AG04449 (cell line): ENCODE results near the gene TOB2.

Experiments used
- CTCF ChIA-PET: fragments of 350-600 bp; formaldehyde crosslinking; extraction: SDS; loops from one replicate; lab custom pipeline; 2021; ENCODE audit warnings: antibody characterized with exemption; lab: Yijun Ruan, JAX
- POLR2A ChIA-PET: fragments of 400-600, 350-600 bp; formaldehyde crosslinking; extraction: SDS; loops from one replicate; lab custom pipeline; 2020; ENCODE audit warnings: antibody characterized with exemption, inconsistent platforms; lab: Yijun Ruan, JAX
- DNase-seq: peaks from one replicate; pipeline ENCODE4 v3.0.0-alpha.2; 2010; ENCODE audit warnings: low read depth, low spot score
- H3K4me3 ChIP-seq: 2 replicates; pipeline ENCODE4 v1.5.1; 2011; ENCODE audit warnings: low read depth, mild to moderate bottlenecking, control low read depth, low read length
- CTCF ChIP-seq: IDR thresholded peaks from one replicate; pipeline ENCODE4 v1.5.1; 2011; ENCODE audit warnings: mild to moderate bottlenecking, moderate library complexity, low read length, control low read depth, inconsistent platforms; ENCODE audit not compliant: insufficient read depth; ENCODE audit errors: missing control alignments

The TOB2 gene

GRCh38 chr22:41398921-41399320, 47.7 kb downstream of the TOB2 start:
- ChIA-PET CTCF (interaction anchor here (1.1 kb wide), 1 partner anchor 136 kb away, joined by 3 read pairs; no protein-coding TSS in a partner anchor), POLR2A (no interaction called here)
- H3K4me3 ChIP-seq, result no peak overlapping the region
- no peak for DNase-seq
- no peak for TF ChIP-seq CTCF

- CTCF ChIA-PET, result interaction anchor here (1.2 kb wide), 1 partner anchor 8 kb away, joined by 3 read pairs; no protein-coding TSS in a partner anchor
- DNase-seq, result no peak
- no peak for TF ChIP-seq CTCF
- POLR2A ChIA-PET, result no interaction called here
- no peak overlapping the region for H3K4me3 ChIP-seq
These were observed 49.3 kb downstream of the TOB2 start for GRCh38 chr22:41397143-41397811.

DNA sequence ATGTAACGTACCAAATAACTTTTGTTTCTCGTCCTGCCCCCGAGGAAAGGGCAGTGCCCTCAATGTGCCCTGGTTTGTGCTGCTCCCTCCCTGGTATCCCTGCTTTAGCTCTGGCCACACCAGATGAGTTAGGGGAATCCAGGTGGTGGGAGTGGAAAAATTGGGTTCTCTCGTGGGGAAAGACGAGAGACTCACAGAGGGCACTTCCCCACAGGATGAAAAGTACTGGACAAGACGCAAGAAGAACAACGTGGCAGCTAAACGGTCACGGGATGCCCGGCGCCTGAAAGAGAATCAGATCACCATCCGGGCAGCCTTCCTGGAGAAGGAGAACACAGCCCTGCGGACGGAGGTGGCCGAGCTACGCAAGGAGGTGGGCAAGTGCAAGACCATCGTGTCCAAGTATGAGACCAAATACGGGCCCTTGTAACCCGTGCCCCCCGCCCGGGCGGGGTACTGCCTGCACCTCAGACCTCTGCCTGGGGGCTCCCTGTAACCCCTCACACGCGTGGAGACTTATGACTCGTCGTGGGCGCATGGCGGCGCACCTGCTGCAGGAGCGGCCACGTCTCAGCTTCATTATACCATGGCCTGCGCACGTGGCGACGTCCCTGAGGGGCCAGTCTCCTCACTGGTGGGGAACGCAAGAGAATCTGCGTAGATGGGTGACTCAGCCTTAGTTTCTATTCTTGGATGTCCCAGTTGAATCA, 50.9 kb downstream of the TOB2 start:
- no peak for DNase-seq
- H3K4me3 ChIP-seq, result no peak overlapping the region
- TF ChIP-seq CTCF, result no peak
- ChIA-PET POLR2A (no interaction called here), CTCF (interaction anchor here (1.2 to 5.3 kb wide), 2 partner anchors 8 to 10 kb away, joined by 3 to 42 read pairs; no protein-coding TSS in a partner anchor)

GRCh38 chr22:41394012-41394356, 52.6 kb downstream of the TOB2 start:
- ChIA-PET CTCF (interaction anchor here (1.6 to 5.3 kb wide), 3 partner anchors 9 to 138 kb away, joined by 3 to 42 read pairs (median 17); no protein-coding TSS in a partner anchor), POLR2A (interaction anchor here (1.2 kb wide), 1 partner anchor 8 kb away, joined by 4 read pairs; no protein-coding TSS in a partner anchor)
- no peak overlapping the region for H3K4me3 ChIP-seq
- TF ChIP-seq CTCF, result no peak
- DNase-seq, result no peak

DNA sequence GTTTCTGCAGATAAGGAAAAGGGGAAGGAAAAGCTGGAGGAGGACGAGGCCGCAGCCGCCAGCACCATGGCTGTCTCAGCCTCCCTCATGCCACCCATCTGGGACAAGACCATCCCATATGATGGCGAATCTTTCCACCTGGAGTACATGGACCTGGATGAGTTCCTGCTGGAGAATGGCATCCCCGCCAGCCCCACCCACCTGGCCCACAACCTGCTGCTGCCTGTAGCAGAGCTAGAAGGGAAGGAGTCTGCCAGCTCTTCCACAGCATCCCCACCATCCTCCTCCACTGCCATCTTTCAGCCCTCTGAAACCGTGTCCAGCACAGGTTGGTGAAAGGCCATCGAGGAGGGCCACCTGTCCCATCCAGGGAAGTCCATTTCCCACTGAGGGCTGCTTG, 59.3 kb downstream of the TOB2 start:
- DNase-seq, result no peak
- ChIA-PET CTCF (interaction anchor here (1.4 to 2.1 kb wide), 2 partner anchors 14 to 131 kb away, joined by 3 to 8 read pairs; no protein-coding TSS in a partner anchor), POLR2A (no interaction called here)
- H3K4me3 ChIP-seq, result no peak overlapping the region
- no peak for TF ChIP-seq CTCF

GRCh38 chr22:41384128-41384527, 62.5 kb downstream of the TOB2 start:
- CTCF ChIA-PET, result interaction anchor here (0.8 to 1.9 kb wide), 3 partner anchors 19 to 134 kb away, joined by 3 to 8 read pairs (median 5); no protein-coding TSS in a partner anchor
- H3K4me3 ChIP-seq, result no peak overlapping the region
- no peak for TF ChIP-seq CTCF
- DNase-seq, result no peak
- POLR2A ChIA-PET, result no interaction called here
